SK-N-SH (cell line): ENCODE results near the gene ATP6V0E1. TPM values are rescaled to one million over a fixed set of nuclear protein-coding genes. Genes with fewer than 3 reads are reported as not detected.

ENCODE experiments used
- CTCF ChIA-PET: fragments of 300-600, 350-600 bp; formaldehyde crosslinking; extraction: SDS; loops from one replicate; lab custom pipeline; 2021; lab: Yijun Ruan, JAX
- POLR2A ChIA-PET: fragments of 350-600 bp; sonication (Branson Sonifier 250); formaldehyde crosslinking; extraction: SDS; loops from one replicate; lab custom pipeline; 2020; ENCODE audit warnings: antibody characterized with exemption, inconsistent platforms; lab: Yijun Ruan, JAX
- DNase-seq: peaks from one replicate; pipeline ENCODE4 v3.0.0; 2012
- H2AFZ ChIP-seq: fragments of 200-600 bp; sonication (generic); 2 replicates; pipeline ENCODE4 v1.8.1; 2016; ENCODE audit warnings: antibody characterized with exemption, mild to moderate bottlenecking, low read depth
- H3F3A ChIP-seq: fragments of 200-600 bp; sonication (generic); replicated peaks from 2 replicates; pipeline ENCODE3; 2016; ENCODE audit warnings: antibody characterized with exemption, mild to moderate bottlenecking; ENCODE audit not compliant: insufficient read depth
- H3K27ac ChIP-seq, 2 experiments: fragments of 200-500 bp in 1 of 2; fragments of 200-600 bp in 1 of 2; sonication (Bioruptor generic) in 1 of 2; sonication (generic), shearing (Covaris generic) in 1 of 2; 2 replicates each; pipeline versions ENCODE4 v1.5.1 to v1.6.1; 2014 to 2016; ENCODE audit warnings: low read depth in 2 of 2, inconsistent platforms in 1 of 2, low read length in 1 of 2, mild to moderate bottlenecking in 1 of 2, mixed read lengths in 1 of 2
- H3K27me3 ChIP-seq: fragments of 200-600 bp; sonication (generic), shearing (Covaris generic); 2 replicates; pipeline ENCODE4 v1.6.1; 2016; ENCODE audit warnings: mixed run types; ENCODE audit not compliant: insufficient read depth
- H3K36me3 ChIP-seq, 2 experiments: fragments of 200-500 bp in 1 of 2; fragments of 200-600 bp in 1 of 2; sonication (Bioruptor generic) in 1 of 2; sonication (generic) in 1 of 2; replicated peaks in 1 of 2; 2 replicates each; pipeline versions ENCODE3 to v1.5.1; 2014 to 2016; ENCODE audit warnings: low read length in 1 of 2, mild to moderate bottlenecking in 1 of 2; ENCODE audit not compliant: insufficient read depth in 2 of 2, control insufficient read depth in 1 of 2
- H3K4me1 ChIP-seq, 2 experiments: fragments of 200-500 bp in 1 of 2; fragments of 200-600 bp in 1 of 2; sonication (Bioruptor generic) in 1 of 2; sonication (generic), shearing (Covaris generic) in 1 of 2; 2 replicates each; pipeline versions ENCODE4 v1.5.1 to v1.6.1; 2014 to 2016; ENCODE audit warnings: low read depth in 1 of 2, low read length in 1 of 2, mixed run types in 1 of 2; ENCODE audit not compliant: insufficient read depth in 2 of 2, control insufficient read depth in 1 of 2
- H3K4me2 ChIP-seq: fragments of 200-600 bp; sonication (generic), shearing (Covaris generic); 2 replicates; pipeline ENCODE4 v1.6.1; 2017; ENCODE audit warnings: mixed run types
- H3K4me3 ChIP-seq, 2 experiments: fragments of 200-500 bp in 1 of 2; fragments of 200-600 bp in 1 of 2; sonication (Bioruptor generic) in 1 of 2; sonication (generic), shearing (Covaris generic) in 1 of 2; 2 replicates each; pipeline versions ENCODE4 v1.5.1 to v1.8.1; 2014 to 2016; ENCODE audit warnings: low read depth in 2 of 2, inconsistent platforms in 1 of 2, low read length in 1 of 2, mild to moderate bottlenecking in 1 of 2, mixed read lengths in 1 of 2, moderate library complexity in 1 of 2
- H3K79me2 ChIP-seq: fragments of 200-600 bp; sonication (generic); 2 replicates; pipeline ENCODE4 v1.8.1; 2017; ENCODE audit warnings: mild to moderate bottlenecking; ENCODE audit not compliant: insufficient read depth
- H3K9ac ChIP-seq: fragments of 200-600 bp; sonication (generic); 2 replicates; pipeline ENCODE4 v1.6.1; 2017; ENCODE audit warnings: mixed run types
- H3K9me2 ChIP-seq: fragments of 200-600 bp; sonication (generic); 2 replicates; pipeline ENCODE4 v1.6.1; 2017; ENCODE audit warnings: mixed run types
- H3K9me3 ChIP-seq: fragments of 200-600 bp; sonication (generic); 2 replicates; pipeline ENCODE4 v1.6.1; 2017; ENCODE audit warnings: mixed run types, mild to moderate bottlenecking, moderate library complexity
- H4K20me1 ChIP-seq: fragments of 200-600 bp; sonication (generic); 2 replicates; pipeline ENCODE4 v1.6.1; 2017; ENCODE audit warnings: mild to moderate bottlenecking, mixed run types; ENCODE audit not compliant: insufficient read depth
- EP300 ChIP-seq, 2 experiments: IDR thresholded peaks; 2 replicates each; pipeline versions ENCODE4 v1.4.0 to v1.6.1; 2012; ENCODE audit warnings: borderline replicate concordance in 1 of 2, low read depth in 1 of 2, low read length in 1 of 2
- EZH2phosphoT487 ChIP-seq: fragments of 200-600 bp; sonication (generic); IDR thresholded peaks from 2 replicates; pipeline ENCODE4 v1.6.1; 2017; ENCODE audit warnings: low read depth, mixed run types, mild to moderate bottlenecking, antibody characterized with exemption, moderate library complexity, borderline replicate concordance
- FOSL2 ChIP-seq: IDR thresholded peaks from 2 replicates; pipeline ENCODE4 v1.4.0; 2012; ENCODE audit warnings: low read depth, mild to moderate bottlenecking, moderate library complexity, borderline replicate concordance
- JUND ChIP-seq: IDR thresholded peaks from 2 replicates; pipeline ENCODE4 v1.4.0; 2012
- MEF2A ChIP-seq: IDR thresholded peaks from 2 replicates; pipeline ENCODE4 v1.4.0; 2012; ENCODE audit warnings: low read depth, borderline replicate concordance
- MXI1 ChIP-seq: IDR thresholded peaks from 2 replicates; pipeline ENCODE4 v1.6.1; 2012; ENCODE audit warnings: mild to moderate bottlenecking, low read depth, low read length, improper control_type of control experiment
- NFIC ChIP-seq: IDR thresholded peaks from 2 replicates; pipeline ENCODE4 v1.4.0; 2012; ENCODE audit warnings: borderline replicate concordance
- POLR2AphosphoS5 ChIP-seq: IDR thresholded peaks from 2 replicates; pipeline ENCODE4 v1.6.1; 2012; ENCODE audit warnings: low read depth, low read length
- RAD21 ChIP-seq: IDR thresholded peaks from 2 replicates; pipeline ENCODE4 v1.6.1; 2012; ENCODE audit warnings: mild to moderate bottlenecking, low read length
- RFX5 ChIP-seq: IDR thresholded peaks from 2 replicates; pipeline ENCODE4 v1.6.1; 2012; ENCODE audit warnings: mild to moderate bottlenecking, improper control_type of control experiment, low read length
- RXRA ChIP-seq: IDR thresholded peaks from 2 replicates; pipeline ENCODE4 v1.4.0; 2012; ENCODE audit warnings: low read depth, mild to moderate bottlenecking, borderline replicate concordance
- SMC3 ChIP-seq: IDR thresholded peaks from 2 replicates; pipeline ENCODE4 v1.6.1; 2012; ENCODE audit warnings: low read depth, low read length, improper control_type of control experiment
- TCF12 ChIP-seq: IDR thresholded peaks from 2 replicates; pipeline ENCODE4 v1.4.0; 2012
- TEAD4 ChIP-seq: IDR thresholded peaks from 2 replicates; pipeline ENCODE4 v1.4.0; 2012; ENCODE audit warnings: mild to moderate bottlenecking, borderline replicate concordance; ENCODE audit not compliant: insufficient read depth
- YY1 ChIP-seq: IDR thresholded peaks from 2 replicates; pipeline ENCODE4 v1.4.0; 2012; ENCODE audit warnings: low read depth, mild to moderate bottlenecking
- polyA plus RNA-seq, 3 experiments: library from polyadenylated mRNA; depleted of rRNA; stranded (reverse); fragments of >200 nt; gene quantifications; 2 replicates each; pipeline ENCODE4 v1.2.3, GENCODE V29; 2012
- TF ChIP-seq, protein P1 (sequence below): fragments of 200-600 bp; sonication (generic); IDR thresholded peaks from 2 replicates; pipeline ENCODE4 v1.6.1; 2017; ENCODE audit warnings: antibody characterized with exemption, mild to moderate bottlenecking, moderate library complexity
- TF ChIP-seq, protein P2 (sequence below): IDR thresholded peaks from 2 replicates; pipeline ENCODE4 v1.4.0; 2012; ENCODE audit warnings: low read depth
- TF ChIP-seq, protein P3 (sequence below): fragments of 150-350 bp; IDR thresholded peaks from 2 replicates; pipeline ENCODE4 v1.6.1; 2017; ENCODE audit warnings: antibody characterized with exemption, low read length, low read depth, borderline replicate concordance
- TF ChIP-seq, protein P4 (sequence below): IDR thresholded peaks from 2 replicates; pipeline ENCODE4 v1.4.0; 2012; ENCODE audit warnings: low read depth, borderline replicate concordance

The ATP6V0E1 gene
- polyA plus RNA-seq, 1 of the 3 experiments (the other 2 are of a cell fraction), result 243 TPM

DNA sequence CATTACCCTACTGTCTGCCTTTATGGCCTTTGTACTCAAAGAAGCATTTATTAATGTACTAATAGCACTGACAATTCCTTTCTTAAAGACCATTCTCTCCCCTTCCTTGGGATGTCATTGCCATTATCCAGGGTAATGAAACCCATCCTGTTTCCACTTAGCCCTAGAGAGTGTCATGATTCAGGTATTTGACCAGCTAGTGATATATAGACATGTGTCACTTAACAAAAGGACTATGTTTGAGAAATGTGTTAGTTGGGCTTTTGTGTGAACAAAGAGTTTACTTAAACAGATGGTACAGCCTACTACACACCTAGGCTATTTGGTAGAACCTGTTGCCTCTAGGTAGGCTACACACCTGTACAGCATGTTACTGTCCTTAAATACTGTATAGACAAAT is 2.0 kb downstream of the ATP6V0E1 start:
- Histone ChIP-seq H3F3A (peaks cover 20% of the 10 kb centered on the region), H3K9me2 (no peaks in the 10 kb centered on the region), H3K4me2 (peak overlapping the region; percentile 88), H3K27me3 (no peaks in the 10 kb centered on the region), H4K20me1 (peaks cover 23% of the 10 kb centered on the region), H2AFZ (no peak overlapping the region), H3K4me3 (peak overlapping the region in 1 of 2 experiments; percentile 92; a peak in 1 of 4 replicates), H3K79me2 (peaks cover 77% of the 10 kb centered on the region), H3K27ac (no peak overlapping the region), H3K36me3 (peaks cover 2 to 40% of the 10 kb centered on the region in 2 experiments), H3K9me3 (no peaks in the 10 kb centered on the region), H3K4me1 (0 out of 4 replicates have a peak, but pooled peaks cover 0 to 5% of the 10 kb centered on the region in 2 experiments), H3K9ac (no peak overlapping the region)
- no peak for DNase-seq
- TF ChIP-seq, protein P1, sequence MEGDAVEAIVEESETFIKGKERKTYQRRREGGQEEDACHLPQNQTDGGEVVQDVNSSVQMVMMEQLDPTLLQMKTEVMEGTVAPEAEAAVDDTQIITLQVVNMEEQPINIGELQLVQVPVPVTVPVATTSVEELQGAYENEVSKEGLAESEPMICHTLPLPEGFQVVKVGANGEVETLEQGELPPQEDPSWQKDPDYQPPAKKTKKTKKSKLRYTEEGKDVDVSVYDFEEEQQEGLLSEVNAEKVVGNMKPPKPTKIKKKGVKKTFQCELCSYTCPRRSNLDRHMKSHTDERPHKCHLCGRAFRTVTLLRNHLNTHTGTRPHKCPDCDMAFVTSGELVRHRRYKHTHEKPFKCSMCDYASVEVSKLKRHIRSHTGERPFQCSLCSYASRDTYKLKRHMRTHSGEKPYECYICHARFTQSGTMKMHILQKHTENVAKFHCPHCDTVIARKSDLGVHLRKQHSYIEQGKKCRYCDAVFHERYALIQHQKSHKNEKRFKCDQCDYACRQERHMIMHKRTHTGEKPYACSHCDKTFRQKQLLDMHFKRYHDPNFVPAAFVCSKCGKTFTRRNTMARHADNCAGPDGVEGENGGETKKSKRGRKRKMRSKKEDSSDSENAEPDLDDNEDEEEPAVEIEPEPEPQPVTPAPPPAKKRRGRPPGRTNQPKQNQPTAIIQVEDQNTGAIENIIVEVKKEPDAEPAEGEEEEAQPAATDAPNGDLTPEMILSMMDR, result no peak
- TF ChIP-seq MEF2A (no peak), YY1 (no peak), TCF12 (no peak), FOSL2 (no peak), POLR2AphosphoS5 (no peak), JUND (no peak), TEAD4 (no peak), RFX5 (no peak), EP300 (IDR thresholded peaks at IDR 0.05; ENCODE audit: borderline replicate concordance in 1 of 2, low read depth in 1 of 2, low read length in 1 of 2) (no peak), RXRA (no peak), NFIC (no peak), SMC3 (no peak), EZH2phosphoT487 (no peak), MXI1 (no peak), RAD21 (no peak)
- TF ChIP-seq, protein P2, sequence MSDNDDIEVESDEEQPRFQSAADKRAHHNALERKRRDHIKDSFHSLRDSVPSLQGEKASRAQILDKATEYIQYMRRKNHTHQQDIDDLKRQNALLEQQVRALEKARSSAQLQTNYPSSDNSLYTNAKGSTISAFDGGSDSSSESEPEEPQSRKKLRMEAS, result no peak
- TF ChIP-seq, protein P3, sequence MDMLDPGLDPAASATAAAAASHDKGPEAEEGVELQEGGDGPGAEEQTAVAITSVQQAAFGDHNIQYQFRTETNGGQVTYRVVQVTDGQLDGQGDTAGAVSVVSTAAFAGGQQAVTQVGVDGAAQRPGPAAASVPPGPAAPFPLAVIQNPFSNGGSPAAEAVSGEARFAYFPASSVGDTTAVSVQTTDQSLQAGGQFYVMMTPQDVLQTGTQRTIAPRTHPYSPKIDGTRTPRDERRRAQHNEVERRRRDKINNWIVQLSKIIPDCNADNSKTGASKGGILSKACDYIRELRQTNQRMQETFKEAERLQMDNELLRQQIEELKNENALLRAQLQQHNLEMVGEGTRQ, result no peak
- TF ChIP-seq, protein P4, sequence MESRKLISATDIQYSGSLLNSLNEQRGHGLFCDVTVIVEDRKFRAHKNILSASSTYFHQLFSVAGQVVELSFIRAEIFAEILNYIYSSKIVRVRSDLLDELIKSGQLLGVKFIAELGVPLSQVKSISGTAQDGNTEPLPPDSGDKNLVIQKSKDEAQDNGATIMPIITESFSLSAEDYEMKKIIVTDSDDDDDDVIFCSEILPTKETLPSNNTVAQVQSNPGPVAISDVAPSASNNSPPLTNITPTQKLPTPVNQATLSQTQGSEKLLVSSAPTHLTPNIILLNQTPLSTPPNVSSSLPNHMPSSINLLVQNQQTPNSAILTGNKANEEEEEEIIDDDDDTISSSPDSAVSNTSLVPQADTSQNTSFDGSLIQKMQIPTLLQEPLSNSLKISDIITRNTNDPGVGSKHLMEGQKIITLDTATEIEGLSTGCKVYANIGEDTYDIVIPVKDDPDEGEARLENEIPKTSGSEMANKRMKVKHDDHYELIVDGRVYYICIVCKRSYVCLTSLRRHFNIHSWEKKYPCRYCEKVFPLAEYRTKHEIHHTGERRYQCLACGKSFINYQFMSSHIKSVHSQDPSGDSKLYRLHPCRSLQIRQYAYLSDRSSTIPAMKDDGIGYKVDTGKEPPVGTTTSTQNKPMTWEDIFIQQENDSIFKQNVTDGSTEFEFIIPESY, result no peak
- ChIA-PET POLR2A (no interaction called here), CTCF (interaction anchor here (0.6 to 1.1 kb wide), 2 partner anchors 155 to 279 kb away, joined by 3 to 5 read pairs; no protein-coding TSS in a partner anchor)
